ENCODE data around the gene KLK12. TPM values are rescaled to one million over a fixed set of nuclear protein-coding genes. Genes with fewer than 3 reads are reported as not detected.

The KLK12 gene
- total and polyA plus RNA-seq, 2 of the 13 experiments (the other 11 are each of a cell fraction or from before 2014, with no cell fraction given) = not detected

GRCh38 chr19:51022526-51022925 lies 12.3 kb downstream of the KLK12 start (continued):
- TF ChIP-seq ZNF740 (CRISPR knock-in tag; IDR thresholded peaks at IDR 0.05) = no peak
- TF ChIP-seq LRRFIP1 (CRISPR knock-in tag; conservative IDR thresholded peaks at IDR 0.05) = no peak
- TF ChIP-seq ZC3H4 (CRISPR knock-in tag; IDR thresholded peaks at IDR 0.05; ENCODE audit: borderline replicate concordance) = no peak
- TF ChIP-seq FOXC1 (CRISPR knock-in tag; IDR thresholded peaks at IDR 0.05; ENCODE audit: borderline replicate concordance) = no peak
- no peak for TF ChIP-seq ZNF136 (CRISPR knock-in tag; IDR thresholded peaks at IDR 0.05; ENCODE audit: low read depth)
- no peak for TF ChIP-seq ZIK1 (CRISPR knock-in tag; IDR thresholded peaks at IDR 0.05; ENCODE audit: borderline replicate concordance, low read depth)
- TF ChIP-seq ZNF326 (CRISPR knock-in tag; IDR thresholded peaks at IDR 0.05; ENCODE audit: borderline replicate concordance) = no peak
- no peak for TF ChIP-seq STAG1 (CRISPR knock-in tag; IDR thresholded peaks at IDR 0.05)

- intact Hi-C loops (cut with micrococcal nuclease; ENCODE audit: unreplicated experiment) = loop anchor here (1.0 kb wide), 1 partner anchor 73 kb away; no protein-coding TSS in a partner anchor
- in situ Hi-C loops (cut with HindIII; ENCODE audit: extremely low pct_ligation_motif_present, low pct_unique_long_range_greater_than_20kb) = no loop called here
- no peak overlapping the region for H2AFZ ChIP-seq (ENCODE audit: low read length)
- peaks cover 11 to 56% of the 10 kb centered on the region in 2 experiments; a peak in 4 of 5 replicates for H3K27me3 ChIP-seq (ENCODE audit: control insufficient read depth in 1 of 2, insufficient read depth in 2 of 2, low read length in 2 of 2)
- DNase-seq (ENCODE audit: low spot score) = peak; percentile 40
- WGBS (ENCODE audit: low lambda C conversion rate) = 10% methylated on average over 6 of the region's 7 CpGs
- H3K79me2 ChIP-seq (ENCODE audit: insufficient read depth, low read length) = no peaks in the 10 kb centered on the region
- H4K20me1 ChIP-seq (ENCODE audit: insufficient read depth, low read length) = no peaks in the 10 kb centered on the region
- 0 out of 2 replicates have a peak, but pooled peaks cover 4% of the 10 kb centered on the region for H3K4me1 ChIP-seq (ENCODE audit: insufficient read depth, low read length)
- ChIA-PET CTCF (ENCODE audit: low intra/inter-chr PET ratio, low total read pairs) (interaction anchor here (1.5 to 1.9 kb wide), 2 partner anchors 73 to 76 kb away, joined by 10 to 16 read pairs; no protein-coding TSS in a partner anchor), POLR2A (no interaction called here)
- peak; percentile 25; the same call in 2 of the 3 replicates for ATAC-seq
- H3K36me3 ChIP-seq (replicated peaks in 1 of 2; ENCODE audit: control insufficient read depth in 1 of 2, insufficient read depth in 2 of 2, low read length in 2 of 2) = no peaks in the 10 kb centered on the region
- H3K27ac ChIP-seq (ENCODE audit: extremely low read length, insufficient read depth, low read length) = no peak overlapping the region
- H3K4me2 ChIP-seq (ENCODE audit: low read depth, low read length) = no peak overlapping the region
- no peaks in the 10 kb centered on the region for H3K9me3 ChIP-seq (ENCODE audit: low read length)
- no peak overlapping the region for H3K4me3 ChIP-seq (replicated peaks in 1 of 3; ENCODE audit: insufficient read depth in 1 of 3, low read depth in 2 of 3, low read length in 3 of 3)
- FAIRE-seq = peak; percentile 8
- no peak overlapping the region for H3K9ac ChIP-seq (ENCODE audit: insufficient read depth, low read depth, low read length)
- BruUV-seq (replicated peaks) = no TSS peak
- TF ChIP-seq ZNF318 (CRISPR knock-in tag; IDR thresholded peaks at IDR 0.05) = no peak
- peak; percentile 59; the same call in 1 of the 2 replicates for TF ChIP-seq MIXL1 (CRISPR knock-in tag; IDR thresholded peaks at IDR 0.05)
- TF ChIP-seq MLLT10 (CRISPR knock-in tag; IDR thresholded peaks at IDR 0.05) = no peak
- TF ChIP-seq SMC3 (IDR thresholded peaks at IDR 0.05; ENCODE audit: low read length) = peak; percentile 44; the same call in 1 of the 2 replicates
These were observed 13.7 kb downstream of the KLK12 start for GRCh38 chr19:51020988-51021651.

Data from HepG2 (cell line).